ENCODE data around the gene CHPF.

Gene CHPF

DNA sequence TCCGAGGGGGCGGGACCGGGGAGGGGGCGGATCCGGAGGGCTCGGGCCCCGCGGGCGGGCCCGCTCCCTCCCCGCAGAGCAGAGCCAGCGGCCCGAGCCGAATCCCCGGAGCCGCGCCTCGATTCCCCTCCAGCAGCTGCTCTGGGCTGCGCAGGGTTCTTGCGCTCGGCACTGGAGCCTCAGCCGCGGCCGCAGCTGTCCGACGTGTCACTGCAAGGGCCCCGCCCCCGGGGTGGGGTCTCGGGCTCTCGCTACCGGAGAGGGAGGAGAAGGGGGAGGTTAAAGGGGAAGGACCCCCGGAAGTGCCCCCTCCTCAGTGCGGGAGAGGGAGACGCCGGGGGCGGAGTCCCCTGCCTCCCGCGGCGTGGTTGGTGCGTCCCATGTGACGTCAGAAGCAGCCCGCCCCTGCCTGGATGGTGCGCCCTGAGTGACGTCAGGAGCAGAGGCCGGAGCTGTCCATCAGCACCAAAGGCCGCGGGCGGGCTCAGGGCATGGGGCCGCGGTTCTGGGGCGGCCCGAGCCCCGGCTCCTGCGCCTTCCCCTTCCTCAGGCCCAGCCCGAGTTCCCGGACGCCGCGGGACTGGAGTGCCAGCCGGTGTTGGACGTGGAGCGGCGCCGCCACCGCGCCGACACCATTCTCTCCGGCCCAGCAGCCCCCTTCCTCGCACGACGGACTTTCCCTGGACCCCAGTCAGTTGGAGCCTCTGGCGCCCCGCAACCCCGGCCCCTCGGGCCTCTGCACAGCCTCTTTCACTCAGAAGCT is at the start of gene CHPF, which contains the start of gene TMEM198:
Gene CHPF, minus strand, starts transcription at position 214 of the 763 bp plus-strand sequence. CDS start 271 bp downstream, outside the sequence.
Gene TMEM198, plus strand, starts transcription at position 433 of the 763 bp plus-strand sequence. CDS start 700 bp downstream, outside the sequence.
- Histone ChIP-seq H3K27me3 (ENCODE audit: insufficient read depth, insufficient read length) (peaks cover 37% of the 10 kb centered on the region), H3K4me3 (ENCODE audit: insufficient read length, low read depth) (peak within 1 kb of the TSS; percentile 88), H3K36me3 (ENCODE audit: insufficient read depth, insufficient read length, low read length) (peaks cover 46% of the 10 kb centered on the region), H3K9me3 (ENCODE audit: insufficient read depth, low read length) (no peaks in the 10 kb centered on the region), H3K4me1 (ENCODE audit: insufficient read depth, insufficient read length) (peaks cover 16% of the 10 kb centered on the region), H3K9ac (ENCODE audit: insufficient read length, low read depth) (peak within 1 kb of the TSS; percentile 95)
- DNase-seq (ENCODE audit: low read depth, low spot score): peak; percentile 99
- no peak for TF ChIP-seq ZNF274 (IDR thresholded peaks at IDR 0.05; ENCODE audit: low read depth, low read length)
- TF ChIP-seq SUZ12 (IDR thresholded peaks at IDR 0.05; ENCODE audit: extremely low read depth, insufficient read depth, insufficient read length): no peak
- no peak for TF ChIP-seq YY1 (IDR thresholded peaks at IDR 0.05; ENCODE audit: insufficient read depth, insufficient read length)

GRCh38 chr2:219593154-219593553 is 49.5 kb upstream of the CHPF start:
- DNase-seq (ENCODE audit: low read depth, low spot score): no peak
- H3K4me3 ChIP-seq (ENCODE audit: insufficient read length, low read depth): no peak overlapping the region
- TF ChIP-seq YY1 (IDR thresholded peaks at IDR 0.05; ENCODE audit: insufficient read depth, insufficient read length): no peak
- no peak for TF ChIP-seq SUZ12 (IDR thresholded peaks at IDR 0.05; ENCODE audit: extremely low read depth, insufficient read depth, insufficient read length)
- TF ChIP-seq ZNF274 (IDR thresholded peaks at IDR 0.05; ENCODE audit: low read depth, low read length): no peak

DNA sequence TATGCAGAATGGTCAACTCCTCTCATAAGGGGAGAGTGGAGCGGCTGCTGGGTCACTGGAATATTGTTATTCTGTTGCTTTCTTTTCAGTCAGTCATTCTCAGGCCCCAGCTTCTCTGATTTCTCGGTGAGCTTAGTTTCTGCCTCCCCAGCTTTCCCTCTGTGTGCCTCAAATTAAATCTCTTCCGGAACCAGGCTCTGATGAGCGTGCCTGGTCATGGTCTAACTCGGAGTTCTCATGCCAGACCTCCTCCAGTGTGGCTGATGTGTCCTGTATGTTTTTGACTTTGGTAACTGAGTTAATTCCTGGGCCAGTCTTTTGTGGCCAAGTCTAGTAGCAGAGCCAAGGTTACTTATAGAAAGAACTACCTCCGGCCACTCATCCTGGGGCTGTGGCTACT is 49.1 kb upstream of the CHPF start:
- H3K4me1 ChIP-seq (ENCODE audit: insufficient read depth, insufficient read length): peaks cover 7% of the 10 kb centered on the region
- no peak for DNase-seq (ENCODE audit: low read depth, low spot score)
- H3K9me3 ChIP-seq (ENCODE audit: insufficient read depth, low read length): no peaks in the 10 kb centered on the region
- no peak overlapping the region for H3K9ac ChIP-seq (ENCODE audit: insufficient read length, low read depth)
- H3K4me3 ChIP-seq (ENCODE audit: insufficient read length, low read depth): no peak overlapping the region
- no peak for TF ChIP-seq ZNF274 (IDR thresholded peaks at IDR 0.05; ENCODE audit: low read depth, low read length)
- TF ChIP-seq YY1 (IDR thresholded peaks at IDR 0.05; ENCODE audit: insufficient read depth, insufficient read length): no peak
- TF ChIP-seq SUZ12 (IDR thresholded peaks at IDR 0.05; ENCODE audit: extremely low read depth, insufficient read depth, insufficient read length): no peak
- no peaks in the 10 kb centered on the region for H3K36me3 ChIP-seq (ENCODE audit: insufficient read depth, insufficient read length, low read length)
- no peaks in the 10 kb centered on the region for H3K27me3 ChIP-seq (ENCODE audit: insufficient read depth, insufficient read length)

More at GRCh38 chr2:219593154-219593553, 49.5 kb upstream of the CHPF start:
- Histone ChIP-seq H3K9ac (ENCODE audit: insufficient read length, low read depth) (no peak overlapping the region), H3K9me3 (ENCODE audit: insufficient read depth, low read length) (no peaks in the 10 kb centered on the region), H3K4me1 (ENCODE audit: insufficient read depth, insufficient read length) (peaks cover 7% of the 10 kb centered on the region), H3K27me3 (ENCODE audit: insufficient read depth, insufficient read length) (no peaks in the 10 kb centered on the region), H3K36me3 (ENCODE audit: insufficient read depth, insufficient read length, low read length) (no peaks in the 10 kb centered on the region)

GRCh38 chr2:219591091-219591490 is 47.5 kb upstream of the CHPF start:
- Histone ChIP-seq H3K27me3 (ENCODE audit: insufficient read depth, insufficient read length) (no peaks in the 10 kb centered on the region), H3K4me3 (ENCODE audit: insufficient read length, low read depth) (no peak overlapping the region), H3K9me3 (ENCODE audit: insufficient read depth, low read length) (no peaks in the 10 kb centered on the region), H3K4me1 (ENCODE audit: insufficient read depth, insufficient read length) (peaks cover 7% of the 10 kb centered on the region), H3K9ac (ENCODE audit: insufficient read length, low read depth) (no peak overlapping the region), H3K36me3 (ENCODE audit: insufficient read depth, insufficient read length, low read length) (no peaks in the 10 kb centered on the region)
- no peak for TF ChIP-seq SUZ12 (IDR thresholded peaks at IDR 0.05; ENCODE audit: extremely low read depth, insufficient read depth, insufficient read length)
- TF ChIP-seq YY1 (IDR thresholded peaks at IDR 0.05; ENCODE audit: insufficient read depth, insufficient read length): no peak
- no peak for TF ChIP-seq ZNF274 (IDR thresholded peaks at IDR 0.05; ENCODE audit: low read depth, low read length)
- no peak for DNase-seq (ENCODE audit: low read depth, low spot score)

DNA sequence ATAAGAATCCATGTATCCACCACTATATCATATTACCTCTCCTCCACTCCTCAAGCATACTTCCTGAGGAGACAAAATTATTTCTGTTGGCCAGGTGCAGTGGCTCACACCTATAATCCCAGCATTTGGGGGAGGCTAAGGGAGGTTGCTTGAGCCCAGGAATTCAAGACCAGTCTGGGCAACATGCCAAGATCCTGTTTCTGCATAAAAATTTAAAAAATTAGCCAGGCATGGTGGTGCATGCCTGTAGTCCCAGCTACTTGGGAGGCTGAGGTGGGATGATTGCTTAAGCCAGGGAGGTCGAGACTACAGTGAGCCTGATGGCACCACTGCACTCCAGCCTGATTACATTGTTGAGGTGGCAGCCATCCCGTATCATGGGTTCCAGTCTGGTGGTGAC is 37.7 kb upstream of the CHPF start:
- TF ChIP-seq ZNF274 (IDR thresholded peaks at IDR 0.05; ENCODE audit: low read depth, low read length) (no peak), SUZ12 (IDR thresholded peaks at IDR 0.05; ENCODE audit: extremely low read depth, insufficient read depth, insufficient read length) (no peak), YY1 (IDR thresholded peaks at IDR 0.05; ENCODE audit: insufficient read depth, insufficient read length) (no peak)
- peaks cover 3% of the 10 kb centered on the region for H3K27me3 ChIP-seq (ENCODE audit: insufficient read depth, insufficient read length)
- H3K36me3 ChIP-seq (ENCODE audit: insufficient read depth, insufficient read length, low read length): no peaks in the 10 kb centered on the region
- H3K9ac ChIP-seq (ENCODE audit: insufficient read length, low read depth): no peak overlapping the region
- no peaks in the 10 kb centered on the region for H3K9me3 ChIP-seq (ENCODE audit: insufficient read depth, low read length)
- H3K4me1 ChIP-seq (ENCODE audit: insufficient read depth, insufficient read length): peaks cover 9% of the 10 kb centered on the region
- no peak for DNase-seq (ENCODE audit: low read depth, low spot score)
- no peak overlapping the region for H3K4me3 ChIP-seq (ENCODE audit: insufficient read length, low read depth)

GRCh38 chr2:219578811-219579613 is 35.4 kb upstream of the CHPF start:
- H3K9ac ChIP-seq (ENCODE audit: insufficient read length, low read depth): no peak overlapping the region
- no peaks in the 10 kb centered on the region for H3K27me3 ChIP-seq (ENCODE audit: insufficient read depth, insufficient read length)
- TF ChIP-seq ZNF274 (IDR thresholded peaks at IDR 0.05; ENCODE audit: low read depth, low read length): no peak
- no peak for TF ChIP-seq SUZ12 (IDR thresholded peaks at IDR 0.05; ENCODE audit: extremely low read depth, insufficient read depth, insufficient read length)
- no peak for TF ChIP-seq YY1 (IDR thresholded peaks at IDR 0.05; ENCODE audit: insufficient read depth, insufficient read length)
- DNase-seq (ENCODE audit: low read depth, low spot score): no peak
- peaks cover 20% of the 10 kb centered on the region for H3K4me1 ChIP-seq (ENCODE audit: insufficient read depth, insufficient read length)
- no peak overlapping the region for H3K4me3 ChIP-seq (ENCODE audit: insufficient read length, low read depth)
- H3K36me3 ChIP-seq (ENCODE audit: insufficient read depth, insufficient read length, low read length): no peaks in the 10 kb centered on the region
- no peaks in the 10 kb centered on the region for H3K9me3 ChIP-seq (ENCODE audit: insufficient read depth, low read length)
